Prostate gland (tissue), 2 donors: Measurements from ENCODE around the gene IRF4. TPM values are rescaled to one million over a fixed set of nuclear protein-coding genes. Genes with fewer than 3 reads are reported as not detected.

Experiments
- DNase-seq: peaks from one replicate; pipeline ENCODE4 v3.0.0-alpha.2; 2019; ENCODE audit warnings: low spot score
- H3K27ac ChIP-seq, 2 donors: fragments of 200-600 bp; sonication (generic); 2 replicates each; pipeline ENCODE4 v1.5.1; 2017 to 2019
- H3K27me3 ChIP-seq: fragments of 200-600 bp; sonication (generic); replicated peaks from 2 replicates; pipeline ENCODE4 v1.5.1; 2019; ENCODE audit not compliant: insufficient read depth
- H3K36me3 ChIP-seq, 2 donors: fragments of 200-600 bp; sonication (generic); 1 replicate in 1 of 2; 2 replicates in 1 of 2; pipeline versions ENCODE4 v1.5.1 to v1.8.1; 2017 to 2019
- H3K4me1 ChIP-seq: fragments of 200-600 bp; sonication (generic); replicated peaks from 2 replicates; pipeline ENCODE4 v1.5.1; 2019
- H3K4me3 ChIP-seq, 2 donors: fragments of 200-600 bp; sonication (generic); 2 replicates each; pipeline ENCODE4 v1.5.1; 2017 to 2019
- H3K9me3 ChIP-seq: fragments of 200-600 bp; sonication (generic); 2 replicates; pipeline ENCODE4 v1.5.1; 2017
- CTCF ChIP-seq, 4 experiments: fragments of 200-600 bp in 2 of 4; fragments of 450-650 bp in 2 of 4; sonication (generic) in 2 of 4; IDR thresholded peaks; 1 replicate in 3 of 4; 2 replicates in 1 of 4; pipeline ENCODE4 v1.5.1; 2016 to 2019; ENCODE audit warnings: antibody characterized with exemption in 4 of 4, mild to moderate bottlenecking in 2 of 4, moderate library complexity in 2 of 4
- POLR2A ChIP-seq: fragments of 450-650 bp; IDR thresholded peaks from one replicate; pipeline ENCODE4 v1.6.1; 2016; ENCODE audit warnings: antibody characterized with exemption, mild to moderate bottlenecking
- POLR2AphosphoS5 ChIP-seq: sonication (generic); formaldehyde crosslinking; IDR thresholded peaks from one replicate; pipeline ENCODE4 v1.6.1; 2017; ENCODE audit warnings: antibody characterized with exemption
- WGBS: methylation state at CpG from one replicate; pipeline ENCODE4 v1.1.5; 2018; 5-methylcytosine and 5-hydroxymethylcytosine counted together
- intact Hi-C: fragments of 100-400 bp; cut with DNase I; formaldehyde crosslinking; loops from one replicate; pipeline ENCODE4 v1.14.2; 2022
- total RNA-seq, 2 donors: library from RNA; depleted of rRNA; stranded (reverse); fragments of >200 nt; gene quantifications; one replicate each; pipeline ENCODE4 v1.1.0, GENCODE V29; 2016

Gene IRF4
- total RNA-seq, 2 donors from 2014 or later = 0.77 to 1.6 TPM

GRCh38 chr6:437037-437392 lies 45.5 kb downstream of the IRF4 start:
- no peaks in the 10 kb centered on the region for H3K9me3 ChIP-seq
- intact Hi-C loops = no loop called here
- no peaks in the 10 kb centered on the region for H3K27me3 ChIP-seq
- H3K36me3 ChIP-seq = no peaks in the 10 kb centered on the region
- TF ChIP-seq POLR2A (no peak), POLR2AphosphoS5 (no peak), CTCF (IDR thresholded peaks at IDR 0.05) (no peak)
- no peak overlapping the region for H3K27ac ChIP-seq
- DNase-seq = no peak
- 92% methylated on average over 6 of the region's 6 CpGs for WGBS
- no peaks in the 10 kb centered on the region for H3K4me1 ChIP-seq
- no peak overlapping the region for H3K4me3 ChIP-seq

- Histone ChIP-seq H3K36me3 (no peaks in the 10 kb centered on the region), H3K9me3 (no peaks in the 10 kb centered on the region), H3K4me1 (no peaks in the 10 kb centered on the region), H3K27me3 (no peaks in the 10 kb centered on the region), H3K4me3 (no peak overlapping the region), H3K27ac (no peak overlapping the region)
- DNase-seq = no peak
- TF ChIP-seq CTCF (IDR thresholded peaks at IDR 0.05) = no peak
- no peak for TF ChIP-seq POLR2AphosphoS5
- no peak for TF ChIP-seq POLR2A
- 77% methylated on average over 12 of the region's 12 CpGs for WGBS
- intact Hi-C loops = no loop called here
Measured at GRCh38 chr6:438634-439170, 47.1 kb downstream of the IRF4 start.

GRCh38 chr6:439641-440167 lies 48.2 kb downstream of the IRF4 start:
- intact Hi-C loops = no loop called here
- DNase-seq = no peak
- Histone ChIP-seq H3K27ac (no peak overlapping the region), H3K27me3 (no peaks in the 10 kb centered on the region), H3K36me3 (no peaks in the 10 kb centered on the region), H3K4me1 (no peaks in the 10 kb centered on the region), H3K4me3 (no peak overlapping the region), H3K9me3 (no peaks in the 10 kb centered on the region)
- TF ChIP-seq POLR2AphosphoS5 (no peak), CTCF (IDR thresholded peaks at IDR 0.05) (no peak), POLR2A (no peak)
- WGBS = 72% methylated on average over 9 of the region's 9 CpGs

- 87% methylated on average over 12 of the region's 12 CpGs for WGBS
- TF ChIP-seq POLR2AphosphoS5 (no peak), CTCF (IDR thresholded peaks at IDR 0.05) (no peak), POLR2A (no peak)
- Histone ChIP-seq H3K4me3 (no peak overlapping the region), H3K9me3 (no peaks in the 10 kb centered on the region), H3K27ac (no peak overlapping the region), H3K36me3 (no peaks in the 10 kb centered on the region), H3K4me1 (no peaks in the 10 kb centered on the region), H3K27me3 (no peaks in the 10 kb centered on the region)
- intact Hi-C loops = no loop called here
- no peak for DNase-seq
Measured at GRCh38 chr6:441126-441920, 49.8 kb downstream of the IRF4 start.
